Left renal cortex interstitium (tissue), 4 donors: ENCODE results near the gene WNT9A. TPM values are rescaled to one million over a fixed set of nuclear protein-coding genes. Genes with fewer than 3 reads are reported as not detected.

Experiments
- DNase-seq, 4 donors: peaks; one replicate each; pipeline ENCODE4 v3.0.0-alpha.2; 2013; ENCODE audit warnings: low read depth in 4 of 4, low spot score in 2 of 4, missing footprints in 1 of 4
- polyA plus RNA-seq, 4 donors: library from polyadenylated mRNA; unstranded; fragments of 120-200 nt; gene quantifications; one replicate each; pipeline ENCODE4 v1.2.1, GENCODE V29; 2013; ENCODE audit not compliant: insufficient read length in 4 of 4

Gene WNT9A
- polyA plus RNA-seq, 4 donors = 1.3 to 1.8 (median 1.6) TPM

DNA sequence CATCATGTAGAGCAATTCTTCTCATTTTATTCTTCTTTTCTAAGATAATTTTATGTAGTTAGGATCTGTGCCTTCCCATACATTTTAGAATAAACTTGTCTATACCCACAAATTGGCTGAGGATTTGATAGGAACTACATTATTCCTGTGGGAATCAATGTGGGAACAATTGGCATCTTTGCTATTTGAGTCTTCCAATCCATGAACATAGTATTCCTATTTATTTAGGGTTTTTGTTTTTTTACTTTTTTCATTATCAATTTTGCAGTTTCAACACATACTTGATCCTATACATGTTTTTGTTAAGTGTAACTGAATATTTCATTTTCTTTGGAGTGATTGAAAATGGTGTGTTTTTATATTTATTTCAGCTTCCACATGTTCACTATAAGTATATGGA is 8.1 kb upstream of the WNT9A start:
- DNase-seq = no peak

DNA sequence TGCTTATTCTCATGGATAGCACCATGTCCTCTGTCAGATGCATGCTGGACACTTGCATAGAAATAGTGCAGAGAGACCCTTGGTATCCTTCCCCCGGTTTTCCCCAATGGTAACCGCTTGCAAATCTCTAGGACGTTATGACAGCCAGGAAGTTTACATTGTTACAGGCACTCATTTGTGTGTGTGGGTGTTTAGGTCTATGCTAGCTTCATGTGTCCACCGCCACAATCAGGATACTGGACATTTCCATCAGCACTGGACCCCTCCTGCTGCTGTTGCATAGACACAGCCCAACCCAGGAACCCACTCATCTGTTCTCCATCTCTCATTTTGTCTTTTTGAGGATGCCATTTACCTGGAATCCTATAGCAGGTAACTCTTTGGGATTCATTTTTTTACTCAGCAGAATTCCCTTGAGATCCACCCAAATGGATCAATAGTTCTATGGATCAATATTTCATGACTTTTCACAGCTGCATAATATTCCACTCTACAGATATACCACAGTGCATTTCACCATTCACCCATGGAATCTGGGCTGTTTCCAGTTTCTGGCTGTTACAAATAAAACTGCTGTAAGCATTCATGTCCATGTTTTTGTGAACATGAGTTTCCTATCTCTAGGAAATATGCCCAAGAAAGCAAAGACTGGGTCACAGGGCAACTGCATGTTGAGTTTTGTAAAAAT is 6.6 kb upstream of the WNT9A start:
- no peak for DNase-seq

DNA sequence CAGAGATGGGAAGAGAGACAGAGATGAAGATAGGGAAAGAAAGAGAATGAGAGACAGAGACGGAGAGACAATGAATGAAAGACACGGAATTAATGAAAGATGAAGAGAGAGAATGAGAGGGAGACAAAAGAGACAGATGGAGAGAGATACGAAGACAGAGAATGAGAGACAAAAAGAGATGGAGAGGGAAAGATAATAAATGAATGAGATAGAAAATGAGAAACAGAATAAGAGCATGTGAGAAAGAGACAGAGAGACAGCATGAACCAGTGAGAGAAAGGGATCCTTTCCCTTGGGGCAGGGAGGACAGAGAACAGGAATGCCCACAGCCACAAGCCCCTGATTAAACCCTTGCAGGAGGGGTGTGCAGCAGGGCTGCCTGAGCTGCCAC is 5.3 kb upstream of the WNT9A start:
- no peak for DNase-seq

DNA sequence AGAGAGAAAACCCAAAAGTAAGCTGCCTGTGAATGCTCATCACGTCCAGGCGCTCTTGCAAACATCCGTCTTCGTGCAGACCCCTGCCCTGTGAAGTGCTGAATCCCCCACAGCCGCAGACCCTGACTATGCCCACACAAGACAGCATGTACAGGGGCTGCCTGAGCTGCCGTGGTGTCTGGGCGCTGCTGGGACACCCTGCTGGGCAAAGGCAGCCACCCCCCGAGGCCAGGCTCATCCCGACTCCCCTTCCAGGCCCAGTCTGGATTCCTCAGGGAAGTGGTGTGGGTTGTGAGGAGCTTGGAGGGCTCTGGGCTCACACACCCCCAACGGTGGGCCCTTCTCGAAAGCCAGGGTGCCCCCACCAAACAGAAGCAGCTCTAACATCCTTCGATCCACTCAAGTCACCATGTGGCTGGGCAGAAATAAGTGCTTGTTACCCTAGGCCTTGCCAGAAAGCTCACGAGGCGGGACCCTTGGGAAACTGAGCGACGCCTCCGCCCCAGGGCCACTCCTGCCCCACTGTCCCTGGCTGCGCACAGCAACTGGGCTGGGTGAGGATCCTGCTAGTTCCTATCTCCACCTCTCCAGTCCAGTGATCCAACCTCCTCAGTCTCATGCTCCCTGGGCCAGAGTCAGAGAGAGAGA is 4.8 kb upstream of the WNT9A start:
- DNase-seq = no peak

DNA sequence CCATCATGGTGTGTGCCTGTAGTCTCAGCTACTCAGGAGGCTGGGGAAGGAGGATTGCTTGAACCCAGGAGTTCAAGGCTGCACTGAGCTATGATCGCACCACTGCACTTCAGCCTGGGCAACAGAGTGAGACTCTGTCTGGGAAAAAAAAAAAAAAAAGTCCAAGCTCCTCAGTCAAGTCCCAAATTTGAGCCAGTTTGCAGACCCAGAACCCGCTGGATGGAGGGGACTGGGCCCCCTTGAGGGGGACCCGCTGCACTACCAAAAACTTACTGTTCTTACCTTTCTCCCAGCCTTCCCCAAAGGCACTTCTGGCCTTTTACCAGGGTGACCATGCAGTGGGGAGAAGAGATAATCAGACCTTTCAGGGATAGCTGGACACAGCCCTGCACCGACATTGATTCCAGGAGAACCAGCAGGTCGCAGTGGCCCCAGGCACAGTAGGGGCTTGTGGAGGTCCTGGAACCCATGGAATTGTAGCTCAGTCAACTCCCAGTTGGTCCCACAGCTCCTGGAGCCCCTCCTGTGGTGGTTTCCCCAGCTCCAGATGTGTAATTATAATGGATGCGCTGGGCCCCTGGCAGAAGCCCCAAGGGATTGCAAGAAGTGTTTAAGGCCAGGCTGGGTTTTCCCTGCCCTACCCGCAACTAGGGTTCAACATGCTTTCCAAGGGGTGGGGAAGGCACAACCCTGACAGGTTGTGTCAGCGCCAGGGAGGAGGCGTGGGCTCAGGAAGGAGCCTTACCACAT is 4.1 kb upstream of the WNT9A start:
- DNase-seq = no peak

DNA sequence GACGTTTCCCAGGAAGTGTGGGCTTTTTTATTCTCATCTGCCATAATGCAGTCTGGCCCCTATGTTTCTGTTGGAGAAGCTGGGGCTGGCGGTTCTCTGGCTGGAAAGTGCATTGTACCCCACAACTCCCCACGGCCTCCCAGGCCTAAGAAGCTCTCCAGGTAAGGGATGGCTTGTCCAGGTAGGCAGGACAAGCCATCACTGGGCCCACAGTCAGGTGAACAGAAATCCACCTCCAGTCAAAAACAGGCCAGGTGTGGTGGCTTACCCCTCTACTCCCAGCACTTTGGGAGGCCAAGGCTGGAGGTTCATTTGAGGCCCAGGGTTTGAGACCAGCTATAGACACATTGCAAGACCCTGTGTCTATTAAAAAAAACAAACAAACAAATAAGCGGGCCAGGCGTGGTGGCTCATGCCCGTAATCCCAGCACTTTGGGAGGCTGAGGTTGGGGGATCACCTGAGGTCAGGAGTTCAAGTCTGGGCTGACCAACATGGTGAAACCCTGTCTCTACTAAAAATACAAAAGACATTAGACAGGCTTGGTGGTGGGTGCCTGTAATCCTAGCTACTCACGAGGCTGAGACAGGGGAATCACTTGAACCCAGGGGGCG is 3.1 kb upstream of the WNT9A start:
- no peak for DNase-seq

DNA sequence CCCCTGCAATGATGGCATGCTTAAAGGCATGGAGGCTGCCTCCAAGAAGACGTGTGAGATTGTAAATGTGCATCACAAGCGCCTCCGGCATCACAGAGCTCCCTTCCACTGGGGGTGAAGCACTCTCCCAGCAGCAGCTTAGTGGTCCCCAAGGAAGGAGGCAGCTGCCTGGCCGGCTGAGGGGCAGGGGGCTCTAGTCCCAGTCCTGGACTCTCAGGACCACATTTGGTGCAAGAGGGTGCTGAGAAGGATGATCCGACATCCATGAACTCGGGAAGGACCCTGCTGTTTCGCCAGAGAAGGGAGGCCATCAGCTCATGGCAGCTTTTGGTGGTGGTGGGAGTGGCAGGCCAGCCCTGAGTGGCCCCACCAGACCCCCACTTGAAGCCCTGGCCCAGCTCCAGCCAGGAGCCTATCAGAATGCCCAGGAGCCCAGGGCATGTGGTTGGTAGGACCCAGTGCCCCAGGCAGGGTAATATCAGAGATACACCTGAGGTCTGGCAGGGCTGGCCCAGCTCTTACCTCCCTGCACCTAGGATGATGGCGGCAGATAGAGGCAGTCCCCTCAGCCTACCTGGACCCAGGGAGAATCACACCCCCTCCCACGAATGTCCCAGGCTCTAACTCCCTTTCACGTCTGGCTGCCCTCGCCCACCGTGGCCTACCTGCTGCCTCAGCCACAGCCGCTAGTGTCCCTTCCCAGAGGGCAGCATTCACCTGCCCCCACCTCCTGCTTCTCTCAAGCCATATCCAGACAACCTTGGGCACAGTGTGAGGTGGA is 2.4 kb upstream of the WNT9A start:
- DNase-seq = no peak

DNA sequence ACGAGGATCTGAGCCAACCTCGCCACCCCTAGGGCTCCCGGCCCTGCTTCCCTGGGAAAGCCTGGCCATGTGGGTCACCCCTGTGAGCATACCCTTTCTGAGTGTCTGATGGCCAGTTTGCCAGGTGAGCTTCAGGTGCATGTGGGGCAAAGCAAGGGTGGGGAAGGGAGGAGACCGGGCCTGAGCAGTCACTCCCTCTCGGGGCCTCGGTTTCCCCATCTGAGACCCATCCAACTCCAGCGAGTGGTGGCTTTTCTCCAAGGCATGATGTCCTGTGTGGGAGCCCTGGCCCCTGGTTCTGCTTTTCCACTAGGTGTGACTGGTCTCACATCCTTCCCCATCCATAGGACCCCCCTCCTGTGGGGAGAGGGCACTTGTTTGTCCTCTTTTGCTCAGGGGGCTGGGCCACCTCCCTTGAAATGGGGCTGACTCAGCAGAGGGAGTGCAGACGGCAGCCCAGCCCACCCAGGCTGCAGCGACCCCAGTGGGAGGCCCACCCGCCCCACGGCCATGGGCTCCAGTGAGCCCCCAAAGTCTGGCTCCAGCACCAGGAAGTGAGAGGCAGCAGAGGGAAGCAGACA is 1.7 kb upstream of the WNT9A start:
- DNase-seq = no peak

DNA sequence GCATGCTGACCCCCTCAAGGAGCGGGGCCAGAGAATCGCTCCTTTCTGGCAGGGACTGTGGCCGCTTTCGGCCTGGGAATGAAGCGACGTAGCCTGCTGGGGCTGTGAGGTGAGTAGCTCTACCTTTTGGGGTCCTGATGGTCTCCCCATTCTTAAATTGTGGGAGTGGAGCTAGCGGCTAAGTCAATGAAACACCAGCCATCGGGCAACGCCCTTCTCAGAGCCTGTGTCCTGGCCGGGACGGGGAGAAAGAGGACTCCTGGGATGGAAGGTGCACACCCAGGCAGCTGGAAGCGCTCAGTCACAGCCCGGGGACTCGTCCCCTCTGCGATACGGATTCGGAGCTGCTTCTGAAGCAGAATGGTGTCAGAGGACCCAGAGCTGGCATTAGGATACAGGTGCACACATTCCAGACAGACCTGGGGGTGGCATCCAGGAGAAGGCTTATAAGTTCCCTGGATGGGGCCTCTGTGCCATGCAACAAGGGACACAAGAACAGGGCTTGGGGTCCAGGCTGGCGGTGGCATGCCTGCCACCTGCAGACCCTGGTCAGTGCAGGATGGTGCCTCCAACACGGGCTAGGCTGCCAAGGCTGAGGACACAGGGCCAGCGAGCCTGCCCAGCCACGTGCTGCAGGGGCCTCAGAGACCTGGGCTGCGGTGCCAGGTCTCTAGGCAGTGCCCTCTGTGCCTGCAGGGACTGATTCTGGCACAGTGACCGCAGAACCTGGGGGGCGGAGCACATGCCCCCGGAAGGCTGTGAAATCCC is 945 bp upstream of the WNT9A start:
- DNase-seq = no peak

DNA sequence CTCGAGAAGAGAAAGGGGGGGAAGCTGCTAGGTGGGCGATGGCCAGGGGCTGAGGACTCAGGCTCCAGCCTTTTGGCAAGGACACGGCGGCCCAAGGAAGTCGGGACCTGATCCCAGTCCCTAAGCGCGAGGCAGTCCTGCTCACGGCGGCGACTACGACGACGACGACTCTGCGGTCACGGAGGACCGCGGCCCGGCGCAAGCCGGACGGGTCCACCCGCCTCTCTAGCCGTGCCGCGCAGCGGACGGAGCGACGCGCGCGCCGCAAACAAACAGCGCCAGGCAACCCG is 401 bp downstream of the WNT9A start:
- no peak for DNase-seq

DNA sequence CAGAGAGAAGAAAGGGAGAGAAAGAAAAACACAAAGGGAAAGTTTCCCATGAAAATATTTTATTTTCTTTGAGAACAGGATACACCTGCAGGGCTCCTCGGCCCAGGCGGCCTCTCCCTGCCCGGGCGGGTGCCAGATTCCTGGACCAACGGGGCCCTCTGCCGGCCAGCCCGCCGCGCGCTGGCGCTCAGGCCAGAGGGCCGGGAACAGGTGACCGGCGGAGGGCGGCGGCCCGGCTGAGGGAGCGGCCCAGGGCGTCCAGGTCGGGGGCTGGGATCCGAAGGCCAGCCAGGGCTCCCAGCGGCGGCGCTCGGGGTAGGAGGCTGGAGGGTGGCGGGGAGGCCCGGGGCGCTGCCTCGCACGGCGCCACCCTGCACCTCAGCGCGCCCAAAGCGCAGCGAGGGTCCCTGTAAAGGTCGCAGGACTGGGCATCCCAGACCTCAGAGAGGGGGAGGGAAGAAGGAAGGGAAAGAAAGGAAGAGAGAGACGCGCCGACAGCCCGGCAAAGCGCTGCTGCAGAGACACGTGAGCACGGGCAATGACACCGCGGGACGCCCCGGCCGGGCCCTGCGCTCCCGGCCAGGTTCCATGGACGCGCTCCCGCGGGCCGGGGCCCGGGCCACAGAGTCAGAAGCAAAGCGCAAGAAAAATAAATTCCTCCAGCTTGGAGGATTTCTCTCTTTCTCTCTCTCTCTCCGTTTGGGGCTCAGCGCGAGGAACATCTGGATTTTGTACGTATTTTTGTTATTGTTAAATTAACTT is 927 bp downstream of the WNT9A start:
- no peak for DNase-seq

DNA sequence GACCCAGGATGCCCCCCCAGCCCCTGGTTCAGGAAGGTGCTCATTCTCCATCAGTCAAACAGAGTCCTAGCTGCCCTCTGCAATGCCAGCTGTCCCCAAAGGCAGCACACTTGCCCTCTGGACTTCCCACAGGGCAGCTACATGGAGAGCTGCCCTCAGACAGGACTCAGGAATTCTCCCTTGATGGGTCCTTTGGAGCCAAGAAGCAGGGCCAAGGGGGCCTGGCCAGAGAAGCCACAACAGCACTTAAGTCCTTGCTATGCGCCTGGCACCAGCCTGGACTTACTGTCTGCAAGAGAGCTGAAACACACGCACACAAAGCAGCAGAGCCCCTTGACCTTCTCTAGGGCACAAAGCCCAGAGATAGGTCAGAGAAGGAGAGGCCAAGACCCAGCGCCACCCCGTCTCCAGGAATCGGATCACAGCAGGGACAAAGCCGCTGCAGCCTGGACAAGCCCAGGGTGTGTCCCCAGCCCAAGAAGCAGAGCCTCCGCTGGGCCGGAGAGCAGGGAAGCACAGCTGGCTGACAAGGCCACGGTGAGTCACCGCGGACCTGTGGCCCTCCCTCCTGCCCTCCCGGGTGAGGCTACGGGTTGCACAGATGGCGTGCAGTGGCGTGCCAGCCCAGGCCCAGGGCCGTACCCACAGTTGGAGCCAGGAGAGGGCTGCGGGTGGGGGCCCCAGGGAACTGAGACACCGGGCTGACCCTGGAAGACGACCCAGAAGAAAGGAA is 1.7 kb downstream of the WNT9A start:
- no peak for DNase-seq

DNA sequence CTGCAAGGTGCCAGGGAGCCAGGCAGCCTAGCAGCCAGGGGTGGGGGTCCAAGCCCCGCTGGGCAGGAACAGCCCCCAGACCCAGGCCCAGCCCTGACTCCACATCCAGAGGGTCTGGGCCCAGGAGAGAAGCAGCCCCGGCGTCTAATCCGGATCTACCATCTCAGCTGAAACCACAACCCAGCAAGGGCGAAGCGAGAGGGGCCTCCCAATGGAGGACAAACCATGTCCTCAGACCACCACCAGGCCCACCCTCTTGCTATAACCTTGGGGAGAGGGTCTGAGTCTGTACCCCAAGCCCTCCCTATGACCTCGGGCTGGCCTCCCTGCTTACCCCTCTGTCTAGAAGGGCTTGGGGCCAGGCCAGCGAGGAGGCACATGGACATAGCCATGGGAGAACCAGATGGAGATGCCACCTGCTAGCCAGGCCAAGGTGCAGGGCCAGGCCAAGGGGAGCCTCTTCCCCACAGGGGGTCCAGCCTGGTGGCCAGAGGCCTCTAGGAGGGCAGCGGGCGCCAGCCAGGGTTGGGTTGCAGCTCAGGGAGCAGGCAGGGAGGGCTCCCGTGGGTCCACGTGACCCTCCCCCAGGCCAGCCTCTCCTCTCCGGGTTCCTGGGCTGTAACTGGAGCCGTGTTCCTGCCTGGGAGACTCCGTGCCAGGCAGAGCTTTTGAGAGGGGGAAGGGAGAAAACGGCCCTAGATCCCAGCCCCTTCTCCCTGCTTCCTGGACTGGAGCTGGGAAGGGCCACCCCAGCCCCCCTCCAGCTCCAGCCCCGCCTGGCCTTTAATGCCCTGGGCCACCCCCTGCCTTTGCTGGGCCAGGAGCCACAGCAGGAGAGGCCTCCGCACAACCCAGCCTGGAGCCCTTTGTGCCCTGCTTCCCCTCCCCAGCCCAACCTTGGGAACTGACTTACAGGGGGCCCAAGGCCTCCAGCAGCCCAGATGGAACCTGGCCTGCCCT is 2.5 kb downstream of the WNT9A start:
- DNase-seq = no peak

DNA sequence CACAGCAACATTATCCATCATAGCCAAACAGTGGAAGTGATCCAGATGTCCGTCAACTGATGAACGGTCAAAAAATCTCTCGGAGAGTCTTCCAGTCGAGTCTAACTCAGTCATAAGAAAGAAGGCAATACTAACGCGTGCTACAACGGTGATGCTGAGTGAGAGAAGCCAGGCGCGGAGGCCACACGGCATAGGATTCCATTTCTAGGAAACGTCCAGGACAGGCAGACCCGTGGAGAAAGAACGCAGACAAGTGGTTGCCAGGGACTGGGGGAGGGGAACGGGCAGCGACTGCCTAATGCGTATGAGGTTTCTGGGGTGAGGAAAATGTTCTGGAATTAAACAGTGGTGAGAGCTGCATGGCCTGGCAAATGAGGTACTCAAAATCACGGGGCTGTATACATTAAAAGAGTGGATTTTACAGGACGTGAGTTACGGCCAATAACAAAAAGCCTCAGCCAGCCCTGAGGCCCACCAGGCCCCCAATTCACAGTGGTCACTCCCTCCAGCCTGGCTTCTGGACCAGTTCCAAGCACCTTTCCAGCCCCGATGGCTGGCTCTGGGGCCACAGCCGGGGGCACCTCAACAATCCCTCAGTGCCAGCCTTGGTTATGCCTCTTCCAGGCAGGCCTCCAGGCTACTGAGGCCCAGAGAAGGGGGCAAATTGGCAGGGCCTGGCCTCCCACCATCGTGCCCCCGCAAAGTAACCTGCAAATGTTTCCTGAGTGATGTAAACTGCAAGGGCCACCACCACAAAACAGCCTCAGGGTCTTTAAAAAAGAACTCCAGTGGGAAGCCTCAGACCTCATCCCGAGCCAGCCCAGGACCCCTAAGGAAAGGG is 3.4 kb downstream of the WNT9A start:
- DNase-seq = no peak

DNA sequence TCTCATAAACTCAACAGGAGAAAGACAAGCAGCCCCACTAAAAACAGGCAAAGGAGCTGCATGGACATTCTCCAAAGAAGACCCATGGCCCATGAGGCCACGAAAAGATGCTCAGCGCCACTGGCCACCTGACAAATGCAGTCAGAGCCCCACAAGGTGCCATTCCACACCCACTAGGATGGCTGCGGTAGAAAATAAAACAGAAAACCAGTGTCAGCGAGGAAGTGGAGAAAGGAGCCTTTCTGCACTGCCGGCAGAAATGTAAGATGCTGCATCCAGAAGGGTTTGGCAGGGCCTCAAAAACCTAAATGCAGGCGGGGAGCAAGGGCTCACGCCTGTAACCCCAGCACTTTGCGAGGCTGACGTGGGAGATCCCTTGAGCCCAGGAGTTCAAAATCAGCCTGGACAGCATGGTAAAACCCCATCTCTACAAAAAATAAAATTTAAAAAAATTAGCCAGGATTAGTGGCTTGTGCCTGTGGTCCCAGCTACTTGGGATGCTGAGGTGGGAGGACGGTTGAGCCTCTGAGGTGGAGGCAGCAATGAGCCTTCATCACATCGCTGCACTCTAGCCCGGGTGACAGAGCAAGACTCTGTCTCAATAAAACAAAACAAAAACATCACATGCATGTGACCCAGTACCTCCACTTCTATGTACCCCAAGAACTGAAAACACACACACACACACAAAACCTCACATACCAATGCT is 4.2 kb downstream of the WNT9A start:
- no peak for DNase-seq
